Gastrocnemius medialis (tissue), 4 donors: Measurements from ENCODE around the gene LYPD1.

Source experiments
- CTCF ChIP-seq, 5 experiments: fragments of 450-650 bp in 3 of 5; fragments of 200-600 bp in 2 of 5; sonication (generic) in 2 of 5; IDR thresholded peaks in 4 of 5; conservative IDR thresholded peaks in 1 of 5; 1 replicate in 4 of 5; 2 replicates in 1 of 5; pipeline ENCODE4 v1.5.1; 2016 to 2019; ENCODE audit warnings: antibody characterized with exemption in 5 of 5, mild to moderate bottlenecking in 3 of 5, moderate library complexity in 3 of 5
- POLR2A ChIP-seq, 2 donors: fragments of 450-650 bp; IDR thresholded peaks; one replicate each; pipeline ENCODE4 v1.6.1; 2017; ENCODE audit warnings: antibody characterized with exemption in 2 of 2, mild to moderate bottlenecking in 2 of 2, moderate library complexity in 2 of 2

- TF ChIP-seq CTCF (IDR thresholded peaks at IDR 0.05 in 4 of 5, conservative IDR thresholded peaks at IDR 0.05 in 1 of 5) (no peak), POLR2A (IDR thresholded peaks at IDR 0.05) (no peak)
Measured at GRCh38 chr2:132645722-132646539, 24.1 kb downstream of the LYPD1 start.
